ENCODE measurements around the gene GTF3C1.
"Not testable (repeated sequence)": the region's sequence is repeated elsewhere in the genome, so short reads cannot be mapped to it uniquely, and the experiment has no call there.

GTF3C1 gene

GRCh38 chr16:27444015-27444414 lies 105.7 kb downstream of the GTF3C1 start:
- DNase-seq (ENCODE audit: low read depth in 2 of 2) = no peak

- no peak for DNase-seq (ENCODE audit: low read depth in 2 of 2)
Observed at GRCh38 chr16:27441998-27442397, 107.7 kb downstream of the GTF3C1 start.

- DNase-seq (ENCODE audit: low read depth in 2 of 2) = no peak
Observed at GRCh38 chr16:27441276-27441675, 108.4 kb downstream of the GTF3C1 start.

- no peak for DNase-seq (ENCODE audit: low read depth in 2 of 2)
Observed at GRCh38 chr16:27439271-27440018, 110.3 kb downstream of the GTF3C1 start.

GRCh38 chr16:27437946-27438345 lies 111.8 kb downstream of the GTF3C1 start:
- DNase-seq (ENCODE audit: low read depth in 2 of 2) = no peak

GRCh38 chr16:27436921-27437650 lies 112.6 kb downstream of the GTF3C1 start:
- DNase-seq (ENCODE audit: low read depth in 2 of 2) = no peak

GRCh38 chr16:27436065-27436464 lies 113.6 kb downstream of the GTF3C1 start:
- DNase-seq (ENCODE audit: low read depth in 2 of 2) = no peak

- not testable (repeated sequence) for DNase-seq (ENCODE audit: low read depth in 2 of 2)
Observed at GRCh38 chr16:27435146-27435545, 114.6 kb downstream of the GTF3C1 start.

- no peak for DNase-seq (ENCODE audit: low read depth in 2 of 2)
Observed at GRCh38 chr16:27434141-27435051, 115.3 kb downstream of the GTF3C1 start.

- no peak for DNase-seq (ENCODE audit: low read depth in 2 of 2)
Observed at GRCh38 chr16:27433636-27434035, 116.1 kb downstream of the GTF3C1 start.

GRCh38 chr16:27433191-27433590 lies 116.5 kb downstream of the GTF3C1 start:
- not testable (repeated sequence) for DNase-seq (ENCODE audit: low read depth in 2 of 2)

- no peak for DNase-seq (ENCODE audit: low read depth in 2 of 2)
Observed at GRCh38 chr16:27432558-27432957, 117.2 kb downstream of the GTF3C1 start.

- DNase-seq (ENCODE audit: low read depth in 2 of 2) = no peak
Observed at GRCh38 chr16:27431773-27432532, 117.8 kb downstream of the GTF3C1 start.

- DNase-seq (ENCODE audit: low read depth in 2 of 2) = no peak
Observed at GRCh38 chr16:27430923-27431484, 118.7 kb downstream of the GTF3C1 start.

- DNase-seq (ENCODE audit: low read depth in 2 of 2) = no peak
Observed at GRCh38 chr16:27430512-27430911, 119.2 kb downstream of the GTF3C1 start.

- no peak for DNase-seq (ENCODE audit: low read depth in 2 of 2)
Observed at GRCh38 chr16:27429981-27430441, 119.7 kb downstream of the GTF3C1 start.

GRCh38 chr16:27429330-27429871 lies 120.3 kb downstream of the GTF3C1 start:
- DNase-seq (ENCODE audit: low read depth in 2 of 2) = no peak

GRCh38 chr16:27428026-27428785 lies 121.5 kb downstream of the GTF3C1 start:
- DNase-seq (ENCODE audit: low read depth in 2 of 2) = no peak

GRCh38 chr16:27427538-27427937 lies 122.2 kb downstream of the GTF3C1 start:
- no peak for DNase-seq (ENCODE audit: low read depth in 2 of 2)
